HT1080 (cell line): ENCODE results near the gene YEATS4. TPM values are rescaled to one million over a fixed set of nuclear protein-coding genes. Genes with fewer than 3 reads are reported as not detected.

ENCODE experiments used
- DNase-seq: peaks from one replicate; pipeline ENCODE4 v3.0.0-alpha.2; 2015; ENCODE audit warnings: low read depth
- total RNA-seq: library from RNA; depleted of rRNA; stranded (reverse); fragments of >200 nt; shearing (Covaris generic); gene quantifications from 2 replicates; pipeline ENCODE4 v1.2.3, GENCODE V29; 2014

YEATS4 gene
- total RNA-seq, 1 experiment from 2014 or later: 70.0 TPM

GRCh38 chr12:69389831-69390230 lies 30.3 kb downstream of the YEATS4 start:
- DNase-seq: no peak

- no peak for DNase-seq
Observed at GRCh38 chr12:69392179-69392928, 32.8 kb downstream of the YEATS4 start.

DNA sequence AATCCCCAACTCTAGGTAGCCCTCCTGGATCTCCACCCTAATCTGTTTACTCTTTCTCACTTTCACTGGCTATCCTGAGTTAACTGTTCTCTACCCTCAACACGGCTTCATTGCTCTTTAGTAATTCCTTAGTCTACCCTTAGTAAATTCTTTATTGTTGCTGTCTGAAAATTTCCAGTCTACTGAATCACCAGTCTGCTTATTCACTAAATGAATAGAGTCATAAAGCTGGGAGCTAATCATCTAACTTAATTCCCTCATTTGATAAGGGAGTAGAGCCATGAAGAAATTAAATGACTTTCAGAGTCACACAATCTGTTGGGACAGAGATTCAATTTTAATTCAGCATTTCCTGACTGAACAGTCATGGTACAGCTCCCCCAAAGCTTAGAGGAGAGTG lies 36.5 kb downstream of the YEATS4 start:
- no peak for DNase-seq

DNA sequence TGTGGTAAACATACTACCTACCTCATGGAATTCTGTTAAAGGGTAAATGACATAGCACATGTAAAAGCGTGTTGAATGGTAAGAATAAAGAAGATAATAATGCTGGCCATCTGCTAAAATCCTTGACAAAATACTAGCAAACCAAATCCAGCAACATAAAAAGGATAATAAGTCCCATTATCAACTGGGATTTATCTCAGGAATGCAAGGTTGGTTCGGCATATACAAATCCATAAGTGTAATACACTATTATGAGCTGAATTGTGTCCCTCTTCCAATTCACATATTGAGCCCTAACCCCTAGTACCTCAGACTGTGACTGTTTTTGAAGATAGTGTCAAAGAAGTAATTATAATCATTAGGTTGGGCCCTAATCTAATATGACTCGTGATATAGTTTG lies 37.4 kb downstream of the YEATS4 start:
- no peak for DNase-seq

GRCh38 chr12:69397978-69398377 lies 38.4 kb downstream of the YEATS4 start:
- DNase-seq: no peak

DNA sequence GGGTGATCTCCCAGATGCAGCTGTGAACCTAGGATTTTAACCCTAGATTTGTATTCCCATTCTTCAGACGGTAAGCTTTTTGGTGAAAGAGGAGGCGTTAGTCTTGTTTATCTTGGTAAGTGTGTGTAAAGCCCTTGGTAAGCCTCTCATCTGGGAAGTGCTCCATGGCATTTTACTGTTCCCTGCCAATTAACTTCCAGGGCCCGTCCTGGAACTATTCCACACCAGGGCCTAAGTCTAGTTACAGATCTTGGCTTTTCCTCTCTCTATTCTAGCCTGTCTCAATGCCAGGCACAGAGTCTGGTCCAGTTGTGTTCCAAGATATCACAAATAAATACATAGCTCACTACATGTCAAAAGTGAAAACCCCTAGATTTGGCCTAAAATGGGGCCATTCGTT lies 42.4 kb downstream of the YEATS4 start:
- no peak for DNase-seq

- no peak for DNase-seq
Observed at GRCh38 chr12:69404851-69405565, 45.5 kb downstream of the YEATS4 start.

DNA sequence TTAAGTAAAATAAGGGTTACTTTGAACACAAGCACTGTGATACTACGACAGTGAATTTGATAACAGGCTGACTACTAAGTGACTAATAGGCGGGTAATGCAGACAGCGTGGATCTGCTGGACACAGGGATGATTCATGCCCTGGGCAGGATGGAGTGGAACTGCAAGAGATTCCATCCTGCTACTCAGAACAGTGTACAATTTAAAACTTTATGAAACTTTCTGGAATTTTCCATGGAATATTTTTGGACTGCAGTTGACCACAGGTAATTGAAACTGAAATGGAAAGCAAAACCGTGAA lies 46.0 kb downstream of the YEATS4 start:
- DNase-seq: peak; percentile 93

GRCh38 chr12:69406217-69406616 lies 46.7 kb downstream of the YEATS4 start:
- DNase-seq: no peak

DNA sequence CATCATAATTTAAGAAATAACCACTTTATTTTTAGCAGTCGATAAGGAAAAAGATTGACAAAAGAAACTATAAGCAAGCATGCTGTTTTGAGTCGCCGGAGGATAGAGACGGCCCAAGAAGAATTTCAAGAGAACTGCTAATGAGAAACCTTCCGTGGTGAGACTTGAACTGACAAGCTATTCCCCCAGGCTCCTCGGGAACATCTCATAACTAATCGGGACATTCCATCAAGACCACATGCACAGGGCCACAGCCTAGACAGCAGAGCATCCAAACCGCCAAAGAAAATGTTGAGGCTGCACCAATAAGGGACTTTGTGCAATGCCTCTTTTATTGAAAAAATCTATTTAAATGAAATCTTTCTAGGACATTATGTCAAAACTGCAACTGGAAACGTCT lies 51.0 kb downstream of the YEATS4 start:
- DNase-seq: no peak

GRCh38 chr12:69412655-69413054 lies 53.1 kb downstream of the YEATS4 start:
- no peak for DNase-seq

DNA sequence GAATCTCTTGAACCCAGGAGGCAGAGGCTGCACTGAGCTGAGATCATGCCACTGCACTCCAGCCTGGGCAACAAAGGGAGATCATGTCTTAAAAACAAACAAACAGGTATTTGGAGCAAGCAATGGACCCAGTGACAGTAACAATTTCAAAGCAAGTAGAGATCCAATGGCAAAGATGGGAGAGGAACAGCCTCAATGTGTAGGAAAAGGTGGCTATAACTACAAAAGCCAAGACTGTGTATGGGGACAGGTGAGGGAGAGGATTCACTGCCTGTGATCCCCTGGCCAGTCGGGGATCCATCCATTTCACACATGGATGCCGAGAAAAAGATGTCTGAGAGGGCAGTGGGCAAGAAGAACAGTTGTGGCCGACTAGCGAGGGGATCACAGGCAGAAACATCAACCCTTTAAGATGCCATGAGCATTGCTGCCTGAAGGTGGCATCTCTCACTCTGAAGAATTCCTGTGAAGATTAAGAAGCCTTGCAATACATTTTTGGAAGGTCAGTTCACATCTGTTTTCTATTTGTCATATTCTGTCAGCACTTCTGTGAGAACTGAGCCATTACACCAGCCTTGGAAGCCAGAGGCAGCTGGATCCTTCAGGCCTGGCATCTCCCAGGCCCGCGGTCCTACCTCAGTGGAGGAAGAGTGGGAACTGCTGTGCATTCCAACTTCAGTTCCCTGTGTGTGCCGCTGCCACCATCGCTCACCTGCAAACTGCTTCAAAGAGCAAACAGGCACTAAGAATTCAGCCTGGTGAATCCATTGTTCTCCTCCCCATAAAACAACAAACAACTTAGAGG lies 56.1 kb downstream of the YEATS4 start:
- DNase-seq: peak; percentile 60

GRCh38 chr12:69417231-69417630 lies 57.7 kb downstream of the YEATS4 start:
- DNase-seq: no peak

GRCh38 chr12:69417741-69418167 lies 58.2 kb downstream of the YEATS4 start:
- no peak for DNase-seq

DNA sequence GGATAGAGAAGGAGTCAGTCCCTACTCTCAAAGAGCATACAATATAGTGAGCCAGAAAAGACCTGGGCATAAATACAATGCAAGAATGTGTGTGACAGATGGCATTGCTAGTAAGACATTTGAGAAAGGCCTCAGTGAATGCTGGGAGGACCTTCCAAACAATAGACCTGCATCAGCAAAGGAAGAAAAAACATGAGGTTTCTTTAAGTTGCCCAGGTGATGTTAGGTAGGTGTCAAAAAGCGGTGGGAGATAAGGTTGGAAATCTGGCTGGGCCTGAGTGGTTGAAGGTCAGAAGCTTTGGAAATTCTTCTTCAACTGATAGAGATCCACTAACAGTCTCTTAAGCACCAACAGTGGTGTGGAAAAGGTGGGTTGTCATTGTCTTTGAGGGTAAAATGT lies 60.2 kb downstream of the YEATS4 start:
- DNase-seq: no peak

- DNase-seq: no peak
Observed at GRCh38 chr12:69421548-69421947, 62.0 kb downstream of the YEATS4 start.

DNA sequence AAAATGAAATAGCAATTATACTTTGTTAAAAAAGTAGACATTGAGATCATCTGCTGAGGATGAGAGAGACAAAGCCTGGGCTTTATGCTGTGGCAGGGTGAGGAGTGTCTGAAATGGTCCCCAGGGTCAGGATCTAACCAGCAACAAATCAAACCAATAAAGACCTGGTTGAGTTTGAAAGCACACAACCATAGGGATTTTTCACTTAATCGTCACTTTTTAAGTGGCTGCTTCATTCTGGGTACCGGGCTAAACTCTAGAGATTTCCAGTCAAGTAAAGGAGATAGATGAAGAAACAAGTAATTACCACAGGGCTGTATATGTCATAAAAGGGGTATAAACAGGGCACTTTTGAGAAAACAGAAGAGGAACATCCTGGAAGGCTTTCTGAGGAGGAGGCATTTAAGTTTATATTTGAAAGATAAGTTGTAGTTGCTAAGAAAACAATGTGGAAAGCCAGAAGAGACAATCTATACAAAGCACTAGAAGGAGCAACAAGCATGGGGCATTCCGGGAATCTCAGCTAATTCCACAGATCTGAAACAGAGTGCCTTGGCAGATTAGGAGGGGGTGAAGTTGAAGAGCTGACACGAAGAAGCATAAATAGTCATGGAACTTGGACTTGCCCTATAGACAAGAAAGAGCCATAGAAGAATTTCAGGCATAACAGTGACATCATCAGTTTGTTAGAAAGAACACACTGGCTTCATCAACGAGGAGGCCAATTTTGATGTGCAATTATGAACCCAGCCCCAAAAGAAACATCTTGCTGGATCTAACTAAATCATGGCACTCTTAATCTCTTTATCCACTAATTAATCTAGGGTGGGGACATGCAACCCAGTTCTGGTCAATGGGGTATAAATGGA lies 63.7 kb downstream of the YEATS4 start:
- DNase-seq: no peak

DNA sequence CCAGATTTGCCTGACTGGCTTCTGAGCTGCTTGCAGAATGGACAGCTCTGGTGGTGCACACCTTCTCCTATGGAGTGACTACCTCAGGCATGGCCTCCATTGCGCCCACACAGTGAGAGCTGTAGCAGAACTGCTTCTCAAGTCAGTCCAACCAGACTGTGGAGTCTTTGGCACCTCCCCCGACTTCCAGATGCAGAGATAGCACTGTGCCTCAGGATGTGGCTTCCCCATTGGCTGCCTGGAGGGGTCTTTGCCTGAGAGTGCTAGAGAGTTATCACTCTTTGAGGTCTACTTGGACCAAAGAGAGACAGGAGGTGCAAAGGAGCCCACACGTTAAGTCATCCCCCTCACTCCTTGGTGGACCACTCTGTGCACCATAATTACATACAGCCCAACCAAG lies 65.9 kb downstream of the YEATS4 start:
- DNase-seq: no peak

- no peak for DNase-seq
Observed at GRCh38 chr12:69428351-69429073, 69.0 kb downstream of the YEATS4 start.

- no peak for DNase-seq
Observed at GRCh38 chr12:69430942-69431590, 71.5 kb downstream of the YEATS4 start.
